Measurements from ENCODE around the gene NPR2. TPM values are rescaled to one million over a fixed set of nuclear protein-coding genes. Genes with fewer than 3 reads are reported as not detected.

NPR2 gene
- total and polyA plus RNA-seq, 4 donors, result 6.2 to 16.1 (median 13.5) TPM

DNA sequence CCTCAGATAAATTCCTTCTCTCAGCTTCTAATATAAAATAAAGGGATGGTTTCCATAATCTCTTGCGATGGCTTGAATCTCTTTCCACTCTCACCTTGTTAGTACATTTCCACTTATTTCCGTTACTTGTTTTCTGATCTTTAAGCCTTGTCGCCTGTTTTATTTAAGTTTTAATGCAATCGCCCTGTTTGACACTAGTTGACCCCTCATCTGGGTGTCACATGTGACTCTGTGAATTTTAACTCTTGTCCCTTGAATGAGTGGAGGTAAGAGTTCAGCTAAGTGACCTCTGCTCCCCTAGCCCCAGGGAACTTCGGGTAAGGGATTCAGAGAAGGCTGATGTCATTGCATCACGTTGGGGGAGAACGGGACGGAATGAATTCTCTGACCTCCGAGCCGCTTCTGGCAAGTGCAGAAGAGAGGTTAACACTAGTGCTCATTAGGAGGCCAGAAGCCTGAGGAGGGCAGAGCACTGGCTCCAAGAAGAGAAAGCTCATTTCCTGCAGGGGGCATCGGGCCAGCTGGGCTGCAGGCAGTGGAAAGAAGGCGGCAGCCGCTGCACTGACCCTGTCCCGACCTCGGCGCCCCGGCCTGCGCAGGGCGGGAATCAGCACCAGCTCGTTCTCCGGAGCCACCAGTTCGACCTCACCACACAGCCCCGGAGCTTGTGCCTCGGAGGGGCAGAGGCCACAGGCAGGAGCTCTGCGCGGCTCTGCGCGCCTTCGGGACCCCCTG, 22.9 kb downstream of the NPR2 start:
- peak; percentile 72 to 77 (median 74) for DNase-seq
- WGBS, 2 donors, result 7 to 10% methylated on average over 29 of the region's 29 CpGs
- Histone ChIP-seq H3K4me3 (peak overlapping the region; percentile 88), H3K27ac (ENCODE audit: low read depth in 1 of 2, low read length in 1 of 2) (peak overlapping the region; percentile 92 to 98), H3K9me3 (ENCODE audit: control insufficient read depth in 4 of 4, insufficient read depth in 3 of 4, low read length in 3 of 4) (no peaks in the 10 kb centered on the region), H3K9ac (ENCODE audit: insufficient read depth in 1 of 2, low read length in 2 of 2) (peak overlapping the region; percentile 20 to 51), H3K4me1 (ENCODE audit: control insufficient read depth in 5 of 5, insufficient read depth in 5 of 5, low read length in 5 of 5) (peaks cover 0 to 21% (median 9%) of the 10 kb centered on the region in 5 donors), H3K36me3 (ENCODE audit: control insufficient read depth in 4 of 4, insufficient read depth in 4 of 4, low read length in 4 of 4) (peaks cover 0 to 5% (median 0%) of the 10 kb centered on the region in 4 donors), H3K27me3 (ENCODE audit: control insufficient read depth in 3 of 3, insufficient read depth in 3 of 3, low read length in 2 of 3) (no peaks in the 10 kb centered on the region)
- TF ChIP-seq, protein P1, sequence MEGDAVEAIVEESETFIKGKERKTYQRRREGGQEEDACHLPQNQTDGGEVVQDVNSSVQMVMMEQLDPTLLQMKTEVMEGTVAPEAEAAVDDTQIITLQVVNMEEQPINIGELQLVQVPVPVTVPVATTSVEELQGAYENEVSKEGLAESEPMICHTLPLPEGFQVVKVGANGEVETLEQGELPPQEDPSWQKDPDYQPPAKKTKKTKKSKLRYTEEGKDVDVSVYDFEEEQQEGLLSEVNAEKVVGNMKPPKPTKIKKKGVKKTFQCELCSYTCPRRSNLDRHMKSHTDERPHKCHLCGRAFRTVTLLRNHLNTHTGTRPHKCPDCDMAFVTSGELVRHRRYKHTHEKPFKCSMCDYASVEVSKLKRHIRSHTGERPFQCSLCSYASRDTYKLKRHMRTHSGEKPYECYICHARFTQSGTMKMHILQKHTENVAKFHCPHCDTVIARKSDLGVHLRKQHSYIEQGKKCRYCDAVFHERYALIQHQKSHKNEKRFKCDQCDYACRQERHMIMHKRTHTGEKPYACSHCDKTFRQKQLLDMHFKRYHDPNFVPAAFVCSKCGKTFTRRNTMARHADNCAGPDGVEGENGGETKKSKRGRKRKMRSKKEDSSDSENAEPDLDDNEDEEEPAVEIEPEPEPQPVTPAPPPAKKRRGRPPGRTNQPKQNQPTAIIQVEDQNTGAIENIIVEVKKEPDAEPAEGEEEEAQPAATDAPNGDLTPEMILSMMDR (IDR thresholded peaks at IDR 0.05; ENCODE audit: control extremely low read depth, extremely low read depth), result no peak
- ATAC-seq (ENCODE audit: insufficient read depth, low FRiP score), result peak; percentile 9

DNA sequence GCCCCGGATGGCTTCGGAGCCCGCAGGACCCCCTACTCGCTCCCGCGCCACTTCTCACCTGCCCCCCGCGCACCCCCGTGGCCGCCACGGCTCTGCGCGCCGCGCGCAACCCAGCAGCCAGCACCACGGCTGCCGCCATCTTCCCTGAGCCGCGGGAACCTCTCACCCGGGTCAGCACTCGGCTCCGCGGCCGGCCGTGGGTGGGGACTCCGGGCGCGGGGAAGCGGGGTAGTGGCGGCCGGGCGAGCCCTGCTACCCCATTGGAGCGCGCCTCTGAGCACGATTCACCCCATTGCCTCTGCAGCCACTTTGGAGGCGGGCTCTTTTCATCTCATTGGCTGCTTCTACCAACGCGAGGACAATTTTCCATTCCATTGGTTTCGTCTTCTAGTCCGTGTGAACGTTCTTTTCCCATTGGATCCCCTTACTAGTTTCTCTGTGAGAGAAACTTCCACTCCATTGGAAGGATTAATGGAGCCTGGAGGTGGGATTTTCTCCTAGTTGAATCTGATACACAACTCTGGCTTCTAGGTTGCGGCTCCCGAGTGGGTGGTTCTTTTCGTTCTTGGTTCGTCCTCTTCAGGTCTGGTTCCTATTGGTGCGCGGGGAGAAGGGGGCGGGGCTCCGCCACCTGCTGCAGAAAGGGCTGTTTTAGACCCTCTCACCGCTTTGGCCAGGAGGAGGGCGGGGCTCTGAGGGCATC, 23.6 kb downstream of the NPR2 start, which contains the start of gene HINT2:
Gene HINT2, minus strand, starts transcription at position 202 of the 703 bp plus-strand sequence. Its CDS starts 63 bp downstream, at position 139.
- DNase-seq (peak; percentile 95 to 99 (median 99)), ATAC-seq (ENCODE audit: insufficient read depth, low FRiP score) (peak; percentile 95)
- peak within 1 kb of the TSS; percentile 88 for H3K4me3 ChIP-seq
- H3K36me3 ChIP-seq (ENCODE audit: control insufficient read depth in 4 of 4, insufficient read depth in 4 of 4, low read length in 4 of 4), result peaks cover 0 to 1% (median 0%) of the 10 kb centered on the region in 4 donors
- TF ChIP-seq, protein P1 (IDR thresholded peaks at IDR 0.05; ENCODE audit: control extremely low read depth, extremely low read depth), result no peak
- H3K4me1 ChIP-seq (ENCODE audit: control insufficient read depth in 5 of 5, insufficient read depth in 5 of 5, low read length in 5 of 5), result peaks cover 0 to 21% (median 9%) of the 10 kb centered on the region in 5 donors
- H3K9ac ChIP-seq (ENCODE audit: insufficient read depth in 1 of 2, low read length in 2 of 2), result peak within 1 kb of the TSS; percentile 20 to 51
- no peaks in the 10 kb centered on the region for H3K9me3 ChIP-seq (ENCODE audit: control insufficient read depth in 4 of 4, insufficient read depth in 3 of 4, low read length in 3 of 4)
- 0 to 1% methylated on average over 51 to 52 of the region's 52 CpGs for WGBS, 2 donors
- peak within 1 kb of the TSS; percentile 92 to 98 for H3K27ac ChIP-seq (ENCODE audit: low read depth in 1 of 2, low read length in 1 of 2)
- no peaks in the 10 kb centered on the region for H3K27me3 ChIP-seq (ENCODE audit: control insufficient read depth in 3 of 3, insufficient read depth in 3 of 3, low read length in 2 of 3)

DNA sequence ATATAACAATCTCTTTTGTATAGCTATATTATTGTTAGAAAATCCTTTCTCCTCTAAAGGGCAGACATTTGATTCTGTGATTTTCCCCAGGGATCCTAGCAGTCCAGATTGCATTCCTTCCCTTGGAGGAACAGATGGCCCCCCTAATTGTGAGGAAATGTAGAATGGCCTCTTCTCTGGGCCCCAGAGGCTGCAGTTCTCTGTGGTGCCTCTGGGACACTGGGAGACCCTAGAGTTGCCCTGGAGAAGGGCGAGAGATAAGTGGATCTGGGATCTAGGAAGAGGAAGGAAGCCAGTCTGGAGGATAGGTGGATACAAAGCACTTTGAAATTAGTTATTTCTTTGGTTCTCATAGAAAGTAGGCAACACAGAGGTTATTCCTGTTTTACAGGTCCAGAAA, 25.3 kb downstream of the NPR2 start:
- DNase-seq (no peak), ATAC-seq (ENCODE audit: insufficient read depth, low FRiP score) (no peak)
- Histone ChIP-seq H3K36me3 (ENCODE audit: control insufficient read depth in 4 of 4, insufficient read depth in 4 of 4, low read length in 4 of 4) (no peaks in the 10 kb centered on the region), H3K9ac (ENCODE audit: insufficient read depth in 1 of 2, low read length in 2 of 2) (no peak overlapping the region), H3K4me3 (no peak overlapping the region), H3K4me1 (ENCODE audit: control insufficient read depth in 5 of 5, insufficient read depth in 5 of 5, low read length in 5 of 5) (peaks cover 0 to 16% (median 8%) of the 10 kb centered on the region in 5 donors), H3K27ac (ENCODE audit: low read depth in 1 of 2, low read length in 1 of 2) (no peak overlapping the region), H3K9me3 (ENCODE audit: control insufficient read depth in 4 of 4, insufficient read depth in 3 of 4, low read length in 3 of 4) (no peaks in the 10 kb centered on the region), H3K27me3 (ENCODE audit: control insufficient read depth in 3 of 3, insufficient read depth in 3 of 3, low read length in 2 of 3) (no peaks in the 10 kb centered on the region)
- TF ChIP-seq, protein P1 (IDR thresholded peaks at IDR 0.05; ENCODE audit: control extremely low read depth, extremely low read depth), result no peak
- 85 to 92% methylated on average over 1 of the region's 1 CpG for WGBS, 2 donors

Data from lung (tissue), 12 donors.